T-helper 22 cell (primary cell): ENCODE results near the gene HPN.
"Not testable (repeated sequence)": the region's sequence is repeated elsewhere in the genome, so short reads cannot be mapped to it uniquely, and the experiment has no call there.

ENCODE experiments used
- DNase-seq: peaks from one replicate; pipeline ENCODE4 v3.0.0-alpha.2; 2020; ENCODE audit warnings: low read depth

HPN gene

GRCh38 chr19:35041548-35042055 is at the start of gene HPN:
HPN (plus strand) TSS chr19:35041721; CDS start chr19:35042507, 786 bp downstream.
- no peak for DNase-seq

- DNase-seq, result not testable (repeated sequence)
These were observed 48.9 kb upstream of the HPN start for GRCh38 chr19:34992582-34992981.

GRCh38 chr19:34994286-34994642 is 47.3 kb upstream of the HPN start:
- DNase-seq, result no peak

- no peak for DNase-seq
These were observed 46.6 kb upstream of the HPN start for GRCh38 chr19:34994643-34995541.

GRCh38 chr19:34995551-34995950 is 46.0 kb upstream of the HPN start:
- DNase-seq, result no peak

GRCh38 chr19:34997071-34997617 is 44.4 kb upstream of the HPN start:
- no peak for DNase-seq

- not testable (repeated sequence) for DNase-seq
These were observed 43.3 kb upstream of the HPN start for GRCh38 chr19:34998224-34998623.

- no peak for DNase-seq
These were observed 42.6 kb upstream of the HPN start for GRCh38 chr19:34998777-34999497.

GRCh38 chr19:34999498-35000337 is 41.8 kb upstream of the HPN start, which contains the start of gene GRAMD1A:
GRAMD1A (plus strand) TSS chr19:35000323; CDS start chr19:35000479, 156 bp downstream.
- peak; percentile 49 for DNase-seq

GRCh38 chr19:35000338-35000646 is 41.2 kb upstream of the HPN start:
- DNase-seq, result no peak

- DNase-seq, result peak; percentile 72
These were observed 40.6 kb upstream of the HPN start for GRCh38 chr19:35000647-35001501.

GRCh38 chr19:35002037-35002535 is 39.4 kb upstream of the HPN start:
- DNase-seq, result no peak

- no peak for DNase-seq
These were observed 36.8 kb upstream of the HPN start for GRCh38 chr19:35004517-35005255.

- no peak for DNase-seq
These were observed 36.1 kb upstream of the HPN start for GRCh38 chr19:35005256-35005977.

GRCh38 chr19:35006007-35006341 is 35.5 kb upstream of the HPN start:
- not testable (repeated sequence) for DNase-seq

GRCh38 chr19:35006342-35006998 is 35.1 kb upstream of the HPN start:
- no peak for DNase-seq

- no peak for DNase-seq
These were observed 34.5 kb upstream of the HPN start for GRCh38 chr19:35006999-35007365.

- DNase-seq, result not testable (repeated sequence)
These were observed 34.1 kb upstream of the HPN start for GRCh38 chr19:35007427-35007826.

GRCh38 chr19:35008891-35009341 is 32.6 kb upstream of the HPN start:
- no peak for DNase-seq
